GM12878 (cell line): ENCODE data around the gene ATG101. TPM values are rescaled to one million over a fixed set of nuclear protein-coding genes. Genes with fewer than 3 reads are reported as not detected.

Experiments used
- ATF7 ChIP-seq: fragments of 450-650 bp; IDR thresholded peaks from 2 replicates; pipeline ENCODE4 v1.6.1; 2016; ENCODE audit warnings: low read depth, mild to moderate bottlenecking
- BCLAF1 ChIP-seq: fragments of 450-650 bp; IDR thresholded peaks from 2 replicates; pipeline ENCODE4 v1.6.1; 2017; ENCODE audit warnings: antibody characterized with exemption, mild to moderate bottlenecking, moderate library complexity
- BMI1 ChIP-seq: fragments of 450-650 bp; IDR thresholded peaks from 2 replicates; pipeline ENCODE4 v1.6.1; 2016; ENCODE audit warnings: mild to moderate bottlenecking, moderate library complexity, borderline replicate concordance
- CEBPB ChIP-seq, 2 experiments: fragments of 150-350 bp in 1 of 2; IDR thresholded peaks; 2 replicates each; pipeline ENCODE4 v1.6.1; 2012 to 2014; ENCODE audit warnings: low read depth in 2 of 2, low read length in 2 of 2, borderline replicate concordance in 1 of 2, inconsistent platforms in 1 of 2
- FOXM1 ChIP-seq: IDR thresholded peaks from 2 replicates; pipeline ENCODE4 v1.6.1; 2012; ENCODE audit warnings: low read depth, mild to moderate bottlenecking, inconsistent platforms, low read length, moderate library complexity
- LARP7 ChIP-seq: fragments of 450-650 bp; IDR thresholded peaks from 2 replicates; pipeline ENCODE4 v1.6.1; 2017; ENCODE audit warnings: mild to moderate bottlenecking
- MLLT1 ChIP-seq: fragments of 450-650 bp; IDR thresholded peaks from 2 replicates; pipeline ENCODE4 v1.6.1; 2016; ENCODE audit warnings: mild to moderate bottlenecking
- POLR2AphosphoS5 ChIP-seq: IDR thresholded peaks from 2 replicates; pipeline ENCODE4 v1.6.1; 2011; ENCODE audit warnings: mild to moderate bottlenecking, low read length, inconsistent platforms
- RELB ChIP-seq: fragments of 450-650 bp; IDR thresholded peaks from 2 replicates; pipeline ENCODE4 v1.6.1; 2017; ENCODE audit warnings: low read depth, mild to moderate bottlenecking, moderate library complexity
- SUZ12 ChIP-seq: fragments of 200-600 bp; sonication (generic); IDR thresholded peaks from one replicate; pipeline ENCODE4 v1.6.1; 2018; ENCODE audit warnings: antibody characterized with exemption, mild to moderate bottlenecking; ENCODE audit not compliant: unreplicated experiment
- YY1 ChIP-seq: IDR thresholded peaks from 2 replicates; pipeline ENCODE4 v1.6.1; 2011; ENCODE audit warnings: low read depth, mild to moderate bottlenecking, low read length
- ZNF592 ChIP-seq: fragments of 450-650 bp; IDR thresholded peaks from 2 replicates; pipeline ENCODE4 v1.6.1; 2017; ENCODE audit warnings: mild to moderate bottlenecking, moderate library complexity
- polyA plus RNA-seq, 11 experiments: library from polyadenylated mRNA; depleted of rRNA in 4 of 11; unstranded in 6 of 11; stranded (reverse) in 5 of 11; fragments of >200 nt; fragmentation: Nextera tagmentation in 4 of 11; fragmentation: Illumina TruSeq in 1 of 11; extraction: Ambion mirVana in 4 of 11; extraction: Trizol in 1 of 11; gene quantifications; 1 replicate in 1 of 11; 2 replicates in 10 of 11; pipeline versions ENCODE4 v1.2.1 to v1.2.3, GENCODE V29; 2011 to 2016; ENCODE audit warnings: inconsistent platforms in 2 of 11, missing spikeins in 2 of 11, low read depth in 1 of 11
- total RNA-seq, 4 experiments: library from RNA; depleted of rRNA in 3 of 4; stranded (reverse); fragments of >200 nt in 3 of 4; fragmentation: Illumina TruSeq in 1 of 4; extraction: Trizol in 1 of 4; gene quantifications; 2 replicates each; pipeline versions ENCODE4 v1.2.1 to v1.2.3, GENCODE V29; 2013 to 2021
- TF ChIP-seq, protein P1 (sequence below): fragments of 450-650 bp; IDR thresholded peaks from 2 replicates; pipeline ENCODE4 v1.6.1; 2017; ENCODE audit warnings: mild to moderate bottlenecking

ATG101 gene
- total and polyA plus RNA-seq, 10 of the 15 experiments (the other 5 are each of a cell fraction or from before 2014, with no cell fraction given) = 2.7 to 49.8 (median 35.3) TPM

- TF ChIP-seq MLLT1 (no peak), CEBPB (IDR thresholded peaks at IDR 0.05; ENCODE audit: borderline replicate concordance in 1 of 2, low read depth in 2 of 2, low read length in 2 of 2) (no peak), SUZ12 (no peak), ZNF592 (no peak), LARP7 (peak; percentile 55; the same call in 1 of the 2 replicates), RELB (no peak), FOXM1 (no peak), BMI1 (no peak), POLR2AphosphoS5 (no peak), BCLAF1 (no peak), YY1 (0 out of 2 replicates have a peak, but pooled peaks have one; percentile 38), ATF7 (no peak)
- TF ChIP-seq, protein P1, sequence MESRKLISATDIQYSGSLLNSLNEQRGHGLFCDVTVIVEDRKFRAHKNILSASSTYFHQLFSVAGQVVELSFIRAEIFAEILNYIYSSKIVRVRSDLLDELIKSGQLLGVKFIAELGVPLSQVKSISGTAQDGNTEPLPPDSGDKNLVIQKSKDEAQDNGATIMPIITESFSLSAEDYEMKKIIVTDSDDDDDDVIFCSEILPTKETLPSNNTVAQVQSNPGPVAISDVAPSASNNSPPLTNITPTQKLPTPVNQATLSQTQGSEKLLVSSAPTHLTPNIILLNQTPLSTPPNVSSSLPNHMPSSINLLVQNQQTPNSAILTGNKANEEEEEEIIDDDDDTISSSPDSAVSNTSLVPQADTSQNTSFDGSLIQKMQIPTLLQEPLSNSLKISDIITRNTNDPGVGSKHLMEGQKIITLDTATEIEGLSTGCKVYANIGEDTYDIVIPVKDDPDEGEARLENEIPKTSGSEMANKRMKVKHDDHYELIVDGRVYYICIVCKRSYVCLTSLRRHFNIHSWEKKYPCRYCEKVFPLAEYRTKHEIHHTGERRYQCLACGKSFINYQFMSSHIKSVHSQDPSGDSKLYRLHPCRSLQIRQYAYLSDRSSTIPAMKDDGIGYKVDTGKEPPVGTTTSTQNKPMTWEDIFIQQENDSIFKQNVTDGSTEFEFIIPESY = no peak
Observed at GRCh38 chr12:52020539-52021336, 49.0 kb upstream of the ATG101 start (continued).
